ENCODE data around the gene SLC25A47. TPM values are rescaled to one million over a fixed set of nuclear protein-coding genes. Genes with fewer than 3 reads are reported as not detected.
"Not testable (repeated sequence)": the region's sequence is repeated elsewhere in the genome, so short reads cannot be mapped to it uniquely, and the experiment has no call there.

The SLC25A47 gene
- total RNA-seq, 1 donor from 2014 or later, result not detected

GRCh38 chr14:100281286-100282082 lies 41.7 kb upstream of the SLC25A47 start:
- no peak for DNase-seq (ENCODE audit: low read depth)
- no peak overlapping the region for H3K4me3 ChIP-seq (ENCODE audit: low read depth, low read length)
- TF ChIP-seq CTCF (conservative IDR thresholded peaks at IDR 0.05; ENCODE audit: low read depth, low read length), result no peak

- no peak for DNase-seq (ENCODE audit: low read depth)
- TF ChIP-seq CTCF (conservative IDR thresholded peaks at IDR 0.05; ENCODE audit: low read depth, low read length), result no peak
- no peak overlapping the region for H3K4me3 ChIP-seq (ENCODE audit: low read depth, low read length)
These were observed 41.1 kb upstream of the SLC25A47 start for GRCh38 chr14:100282083-100282350.

GRCh38 chr14:100282766-100283419 lies 40.2 kb upstream of the SLC25A47 start:
- DNase-seq (ENCODE audit: low read depth), result no peak
- H3K4me3 ChIP-seq (ENCODE audit: low read depth, low read length), result no peak overlapping the region
- no peak for TF ChIP-seq CTCF (conservative IDR thresholded peaks at IDR 0.05; ENCODE audit: low read depth, low read length)

- not testable (repeated sequence) for DNase-seq (ENCODE audit: low read depth)
These were observed 39.7 kb upstream of the SLC25A47 start for GRCh38 chr14:100283436-100283835.

GRCh38 chr14:100283984-100284881 lies 38.9 kb upstream of the SLC25A47 start:
- TF ChIP-seq CTCF (conservative IDR thresholded peaks at IDR 0.05; ENCODE audit: low read depth, low read length), result no peak
- H3K4me3 ChIP-seq (ENCODE audit: low read depth, low read length), result peak overlapping the region; percentile 87
- DNase-seq (ENCODE audit: low read depth), result no peak

More at GRCh38 chr14:100283436-100283835, 39.7 kb upstream of the SLC25A47 start:
- not testable (repeated sequence) for H3K4me3 ChIP-seq (ENCODE audit: low read depth, low read length)

GRCh38 chr14:100285021-100285912 lies 37.9 kb upstream of the SLC25A47 start:
- DNase-seq (ENCODE audit: low read depth), result no peak
- TF ChIP-seq CTCF (conservative IDR thresholded peaks at IDR 0.05; ENCODE audit: low read depth, low read length), result peak; percentile 78
- H3K4me3 ChIP-seq (ENCODE audit: low read depth, low read length), result peak overlapping the region; percentile 87

Measured in epithelial cell of proximal tubule (primary cell).